Thymus (tissue), 11 donors: ENCODE measurements around the gene DCHS2. TPM values are rescaled to one million over a fixed set of nuclear protein-coding genes. Genes with fewer than 3 reads are reported as not detected.

Experiments used
- DNase-seq, 9 donors: peaks; one replicate each; pipeline ENCODE4 v3.0.0-alpha.2; 2013; ENCODE audit warnings: low spot score in 9 of 9, low read depth in 6 of 9, missing footprints in 1 of 9
- H3K27ac ChIP-seq, 2 donors: one replicate each; pipeline ENCODE4 v1.5.1; 2013; ENCODE audit warnings: control low read depth in 1 of 2, low read depth in 1 of 2, low read length in 1 of 2, mild to moderate bottlenecking in 1 of 2, moderate library complexity in 1 of 2
- H3K27me3 ChIP-seq, 2 donors: one replicate each; pipeline ENCODE4 v1.5.1; 2013; ENCODE audit warnings: low read length in 1 of 2; ENCODE audit not compliant: control insufficient read depth in 2 of 2, insufficient read depth in 1 of 2
- H3K36me3 ChIP-seq, 2 donors: one replicate each; pipeline ENCODE4 v1.5.1; 2013; ENCODE audit warnings: low read length in 1 of 2, mild to moderate bottlenecking in 1 of 2, moderate library complexity in 1 of 2; ENCODE audit not compliant: control insufficient read depth in 2 of 2, insufficient read depth in 2 of 2
- H3K4me1 ChIP-seq, 2 donors: one replicate each; pipeline ENCODE4 v1.5.1; 2013; ENCODE audit warnings: low read length in 2 of 2; ENCODE audit not compliant: control insufficient read depth in 2 of 2, insufficient read depth in 2 of 2
- H3K4me3 ChIP-seq, 2 donors: one replicate each; pipeline ENCODE4 v1.5.1; 2013; ENCODE audit warnings: low read length in 2 of 2, control low read depth in 1 of 2, mild to moderate bottlenecking in 1 of 2
- H3K9me3 ChIP-seq, 2 donors: one replicate each; pipeline ENCODE4 v1.5.1; 2013; ENCODE audit warnings: low read length in 1 of 2, mild to moderate bottlenecking in 1 of 2; ENCODE audit not compliant: control insufficient read depth in 2 of 2, insufficient read depth in 1 of 2
- WGBS: extraction: QIAGEN DNeasy Blood & Tissue Kit; methylation state at CpG from one replicate; pipeline ENCODE4 v1.1.7; 2013; 5-methylcytosine and 5-hydroxymethylcytosine counted together
- polyA plus RNA-seq: library from polyadenylated mRNA; stranded (reverse); fragments of 200-250 nt; gene quantifications from one replicate; pipeline ENCODE4 v1.2.3, GENCODE V29; 2013
- total RNA-seq: library from RNA; stranded (reverse); fragments of 120-200 nt; gene quantifications from one replicate; pipeline ENCODE4 v1.2.4, GENCODE V29; 2013
- donor health status: healthy.

Gene DCHS2
- total and polyA plus RNA-seq, 2 donors, result 0.07 to 0.19 TPM

DNA sequence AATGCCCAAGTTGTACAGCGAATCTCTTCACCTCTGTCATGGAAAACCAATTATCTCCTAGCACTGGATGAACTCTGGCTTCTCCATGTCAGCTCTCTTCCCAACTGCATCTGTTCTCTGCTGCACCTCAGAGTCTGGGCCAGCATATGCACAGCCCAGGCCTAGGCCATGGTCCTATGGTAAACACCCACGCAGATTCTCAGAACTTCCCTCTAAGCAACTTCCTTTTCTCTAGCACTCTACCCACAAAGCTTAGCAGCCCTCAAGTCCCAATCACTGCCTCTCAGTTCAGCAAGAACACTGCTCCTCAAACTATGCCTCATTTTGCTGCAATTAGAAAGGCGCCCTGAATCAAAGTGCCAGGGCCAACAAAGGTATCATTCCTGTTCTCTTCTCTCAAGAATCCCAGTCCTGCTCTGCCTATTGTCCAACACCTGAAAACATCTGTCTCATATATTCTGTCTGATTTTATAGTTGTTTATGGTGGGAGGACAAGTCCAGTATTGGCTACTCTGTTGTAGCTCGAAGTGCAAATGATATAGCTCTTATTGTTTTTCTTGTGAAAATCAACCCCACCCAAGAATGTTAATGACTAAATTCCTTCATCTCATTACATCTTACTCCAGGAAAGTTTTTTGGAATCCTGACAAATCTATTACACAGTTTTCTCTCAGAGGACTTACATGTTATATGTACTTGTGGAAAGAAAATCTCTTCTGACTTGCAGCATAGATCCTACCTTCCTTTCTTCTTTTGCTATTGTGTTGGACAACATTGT, 85.4 kb downstream of the DCHS2 start:
- Histone ChIP-seq H3K27me3 (no peaks in the 10 kb centered on the region), H3K9me3 (no peaks in the 10 kb centered on the region), H3K4me1 (no peaks in the 10 kb centered on the region), H3K27ac (no peak overlapping the region), H3K4me3 (no peak overlapping the region), H3K36me3 (no peaks in the 10 kb centered on the region)
- no peak for DNase-seq
- 73% methylated on average over 4 of the region's 4 CpGs for WGBS

DNA sequence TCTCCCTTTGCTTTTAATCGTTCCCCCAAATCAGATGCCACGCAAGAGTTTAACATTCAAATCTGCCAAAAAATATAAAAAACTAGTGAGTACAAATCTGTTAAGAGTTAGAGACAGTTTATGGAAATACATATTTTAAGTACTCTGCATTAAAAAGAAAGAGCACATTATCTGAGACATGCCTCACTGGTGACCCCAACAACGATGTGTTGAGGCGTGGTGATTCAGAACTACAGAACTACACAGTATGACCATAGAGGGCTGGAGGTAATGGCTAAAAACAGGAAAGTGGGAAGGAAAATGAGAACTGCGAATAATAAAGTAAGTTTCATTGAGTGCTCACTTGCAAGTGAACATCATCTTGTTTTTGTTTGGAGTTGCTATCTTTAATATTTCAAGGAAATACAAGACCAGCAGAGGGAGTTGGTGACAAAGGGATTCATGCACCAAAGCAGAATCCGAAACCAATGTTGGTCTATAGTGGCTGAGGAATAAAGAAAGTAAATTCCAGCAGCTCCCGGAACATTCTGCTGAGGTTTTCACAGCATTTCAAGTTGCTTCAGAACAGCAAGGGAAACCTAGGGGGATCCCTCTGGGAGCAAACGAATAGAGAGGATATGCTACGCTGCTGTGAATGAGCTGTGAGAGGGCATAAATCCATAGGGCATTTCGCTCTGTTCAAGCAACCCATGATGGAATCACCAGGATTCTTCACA, 92.2 kb downstream of the DCHS2 start:
- no peak overlapping the region for H3K4me3 ChIP-seq
- H3K4me1 ChIP-seq, result no peaks in the 10 kb centered on the region
- DNase-seq, result no peak
- H3K27me3 ChIP-seq, result no peaks in the 10 kb centered on the region
- no peak overlapping the region for H3K27ac ChIP-seq
- H3K9me3 ChIP-seq, result no peaks in the 10 kb centered on the region
- 87% methylated on average over 10 of the region's 10 CpGs for WGBS
- H3K36me3 ChIP-seq, result no peaks in the 10 kb centered on the region

- DNase-seq, result no peak
- WGBS, result 95% methylated on average over 3 of the region's 3 CpGs
- no peaks in the 10 kb centered on the region for H3K4me1 ChIP-seq
- H3K27me3 ChIP-seq, result no peaks in the 10 kb centered on the region
- H3K4me3 ChIP-seq, result no peak overlapping the region
- no peaks in the 10 kb centered on the region for H3K9me3 ChIP-seq
- H3K36me3 ChIP-seq, result no peaks in the 10 kb centered on the region
- H3K27ac ChIP-seq, result no peak overlapping the region
Observed at GRCh38 chr4:154390324-154390723, 101.3 kb downstream of the DCHS2 start.

DNA sequence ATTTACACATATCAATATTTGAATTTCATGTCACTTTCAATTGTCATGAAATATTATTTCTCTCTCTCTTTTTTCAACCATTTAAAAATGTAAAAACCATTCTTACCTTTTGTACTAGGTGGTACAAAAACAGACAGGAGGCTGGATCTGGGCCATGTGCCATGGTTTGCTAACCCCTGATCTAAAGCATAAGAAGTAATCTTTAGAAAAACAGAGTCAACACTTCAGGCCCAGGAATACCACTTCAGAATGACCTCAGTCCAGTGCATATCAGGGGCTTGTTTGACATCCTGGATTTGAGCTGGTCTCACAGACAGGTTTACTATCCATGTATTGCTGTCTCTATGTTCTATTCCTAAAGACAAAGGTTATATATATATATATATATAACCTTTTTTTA, 102.5 kb downstream of the DCHS2 start:
- no peak overlapping the region for H3K4me3 ChIP-seq
- H3K4me1 ChIP-seq, result no peaks in the 10 kb centered on the region
- no peaks in the 10 kb centered on the region for H3K36me3 ChIP-seq
- no peak overlapping the region for H3K27ac ChIP-seq
- H3K27me3 ChIP-seq, result no peaks in the 10 kb centered on the region
- H3K9me3 ChIP-seq, result no peaks in the 10 kb centered on the region
- DNase-seq, result no peak

DNA sequence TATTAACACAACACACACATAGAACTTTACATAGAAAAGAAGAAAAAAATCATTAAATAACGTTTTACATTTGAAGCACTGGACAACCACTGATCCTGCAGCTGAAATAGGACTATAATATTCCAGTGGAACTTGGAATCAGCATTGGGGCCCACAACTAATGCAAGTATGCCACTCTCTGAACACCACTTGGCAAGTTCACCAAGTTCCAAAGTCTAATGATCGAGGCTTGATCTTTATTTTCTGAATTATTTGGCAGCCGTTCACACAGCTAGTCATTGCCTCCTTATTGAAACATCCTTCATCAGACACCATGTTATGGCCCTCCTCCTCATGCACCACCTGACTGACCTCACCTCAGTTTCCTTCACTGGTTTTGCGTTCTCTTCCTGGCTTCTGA, 107.6 kb downstream of the DCHS2 start:
- no peak for DNase-seq
- H3K4me3 ChIP-seq, result no peak overlapping the region
- H3K36me3 ChIP-seq, result no peaks in the 10 kb centered on the region
- H3K27ac ChIP-seq, result no peak overlapping the region
- 93% methylated on average over 4 of the region's 4 CpGs for WGBS
- H3K27me3 ChIP-seq, result no peaks in the 10 kb centered on the region
- no peaks in the 10 kb centered on the region for H3K9me3 ChIP-seq
- no peaks in the 10 kb centered on the region for H3K4me1 ChIP-seq

- Histone ChIP-seq H3K27ac (no peak overlapping the region), H3K4me3 (no peak overlapping the region), H3K36me3 (no peaks in the 10 kb centered on the region), H3K4me1 (no peaks in the 10 kb centered on the region), H3K27me3 (no peaks in the 10 kb centered on the region), H3K9me3 (no peaks in the 10 kb centered on the region)
- no peak for DNase-seq
- WGBS, result 96% methylated on average over 1 of the region's 1 CpG
Observed at GRCh38 chr4:154376486-154376885, 115.1 kb downstream of the DCHS2 start.

DNA sequence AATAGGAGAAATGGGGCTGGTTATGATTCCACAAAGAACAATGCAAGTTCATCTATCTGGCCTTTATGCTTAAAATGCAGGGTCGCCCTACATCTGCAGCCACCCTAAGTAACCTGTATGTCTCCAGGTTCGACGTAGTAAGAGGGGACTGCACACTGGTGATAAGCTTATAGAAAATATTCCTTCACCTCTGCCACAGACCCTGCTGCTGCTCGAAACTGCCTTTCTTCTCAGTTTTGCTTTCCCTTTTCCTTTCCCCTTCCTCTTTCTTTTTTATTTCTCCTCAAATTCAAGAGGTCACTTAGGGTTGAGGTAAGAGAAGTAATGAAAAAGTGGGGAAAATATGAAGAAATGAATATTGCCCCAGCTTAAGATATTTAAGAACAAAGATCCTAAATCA, 123.5 kb downstream of the DCHS2 start:
- DNase-seq, result no peak
- Histone ChIP-seq H3K4me1 (no peaks in the 10 kb centered on the region), H3K27ac (no peak overlapping the region), H3K4me3 (no peak overlapping the region), H3K36me3 (no peaks in the 10 kb centered on the region), H3K27me3 (no peaks in the 10 kb centered on the region), H3K9me3 (no peaks in the 10 kb centered on the region)
- 70% methylated on average over 4 of the region's 4 CpGs for WGBS

GRCh38 chr4:154367659-154368058, 123.9 kb downstream of the DCHS2 start:
- Histone ChIP-seq H3K27me3 (no peaks in the 10 kb centered on the region), H3K36me3 (no peaks in the 10 kb centered on the region), H3K9me3 (no peaks in the 10 kb centered on the region), H3K27ac (no peak overlapping the region), H3K4me1 (no peaks in the 10 kb centered on the region), H3K4me3 (no peak overlapping the region)
- no peak for DNase-seq
- 63% methylated on average over 2 of the region's 2 CpGs for WGBS

DNA sequence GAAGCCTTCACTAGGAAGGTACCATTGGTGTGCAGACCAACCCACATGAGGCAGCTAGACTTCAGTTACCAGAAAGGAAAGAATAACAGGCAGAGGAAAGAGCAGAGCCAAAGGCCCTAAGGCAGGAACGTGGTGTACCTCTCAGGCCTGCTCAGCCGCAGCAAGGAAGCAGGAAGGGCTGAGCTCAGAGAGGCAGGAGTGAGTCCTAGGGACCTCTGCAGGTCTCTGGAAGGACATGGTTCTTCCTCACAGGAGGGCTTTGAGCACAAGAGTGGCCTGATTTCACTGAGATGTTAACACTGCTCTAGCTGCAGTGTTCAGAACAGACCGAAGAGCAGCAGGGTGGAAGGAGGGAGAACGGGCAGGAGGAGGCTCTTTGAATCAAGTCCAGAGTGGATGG, 124.6 kb downstream of the DCHS2 start:
- Histone ChIP-seq H3K4me1 (no peaks in the 10 kb centered on the region), H3K4me3 (no peak overlapping the region), H3K36me3 (no peaks in the 10 kb centered on the region), H3K27me3 (no peaks in the 10 kb centered on the region), H3K9me3 (no peaks in the 10 kb centered on the region), H3K27ac (no peak overlapping the region)
- WGBS, result 68% methylated on average over 4 of the region's 4 CpGs
- no peak for DNase-seq
